HG02870 (cell line): ENCODE results near the gene PODN.

Source experiments
- ATAC-seq: cut with Tn5 transposase; IDR thresholded peaks from one replicate; pipeline ENCODE4 v1.9.1; 2021; ENCODE audit warnings: mild to moderate bottlenecking, moderate library complexity; ENCODE audit not compliant: unreplicated experiment

The PODN gene

DNA sequence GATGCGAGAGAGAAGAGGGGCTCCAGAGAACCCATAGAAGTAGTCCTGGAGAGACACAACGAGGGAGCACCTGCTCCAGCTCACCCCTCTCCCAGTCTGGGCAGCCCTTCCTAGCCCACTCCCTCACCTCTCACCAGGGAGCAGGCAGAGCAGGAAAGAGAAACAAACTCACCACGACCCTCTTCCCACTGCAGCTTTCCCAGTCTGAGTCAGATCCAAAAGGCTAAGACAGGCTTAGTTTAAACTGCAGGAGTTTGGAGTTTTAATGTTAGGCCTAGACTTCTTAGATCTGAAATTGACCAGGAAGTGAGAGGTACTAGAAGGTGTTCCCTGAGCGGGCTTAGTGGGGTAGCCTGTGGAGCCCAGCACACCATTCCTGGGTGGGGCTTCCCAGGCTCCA lies 50.8 kb downstream of the PODN start:
- no peak for ATAC-seq

DNA sequence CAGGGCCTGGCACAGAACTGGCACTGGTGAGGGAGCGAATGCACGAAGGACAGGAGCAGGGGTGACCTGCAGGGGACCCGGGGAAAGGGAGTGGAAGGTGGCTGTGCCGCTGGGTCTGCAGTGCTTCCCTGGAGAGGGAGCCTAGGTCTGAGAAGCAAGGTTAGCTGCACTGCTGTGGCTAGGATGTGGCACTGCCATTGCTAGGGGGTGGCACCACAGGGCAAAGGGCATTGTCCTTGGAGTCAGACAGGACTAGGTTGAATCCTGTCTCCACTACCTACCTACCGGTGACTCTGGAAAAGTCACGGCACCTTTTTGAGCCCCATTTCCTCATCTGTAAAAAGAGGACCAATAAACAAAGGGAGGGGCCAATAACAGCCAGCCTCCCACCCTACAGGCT lies 52.1 kb downstream of the PODN start:
- no peak for ATAC-seq

DNA sequence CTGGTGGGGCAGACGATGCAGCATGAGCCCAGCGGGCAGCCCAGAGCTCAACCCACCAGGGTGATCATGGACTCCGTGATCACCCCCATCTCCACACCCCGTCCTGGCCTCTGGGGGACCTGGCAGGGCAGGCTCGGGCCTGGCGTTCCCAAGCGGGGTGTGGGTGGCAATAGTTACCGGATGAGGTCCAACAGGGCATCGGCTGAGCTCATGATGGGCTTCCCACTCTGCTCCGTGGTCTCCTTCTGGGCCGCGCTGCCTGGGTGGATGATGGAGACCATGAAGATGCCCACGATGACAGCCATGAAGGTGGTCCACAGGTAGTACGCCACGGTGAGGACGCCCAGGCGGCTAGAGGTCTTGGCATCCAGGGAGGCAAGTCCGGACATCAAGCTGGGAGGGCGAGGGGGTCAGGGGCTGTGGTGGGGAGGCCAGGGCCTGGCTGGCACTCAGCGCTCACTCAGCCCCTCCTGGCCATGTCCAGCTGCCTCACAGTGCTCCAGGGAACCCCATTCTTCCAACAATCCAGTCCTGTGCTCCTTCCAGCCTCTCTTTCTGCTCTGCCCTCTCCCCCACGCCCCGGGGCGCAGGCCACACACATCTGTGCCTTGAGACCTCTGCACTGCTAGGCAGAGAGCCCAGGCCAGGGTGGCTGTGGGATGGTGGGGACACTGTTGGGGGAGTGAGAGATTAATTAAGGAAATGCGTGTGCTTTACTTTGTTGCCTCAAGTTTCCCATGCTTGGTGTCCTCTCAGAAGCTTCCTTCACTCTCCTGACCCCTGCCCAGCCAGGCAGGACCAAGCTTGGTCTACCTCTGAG lies 52.8 kb downstream of the PODN start:
- ATAC-seq: no peak

DNA sequence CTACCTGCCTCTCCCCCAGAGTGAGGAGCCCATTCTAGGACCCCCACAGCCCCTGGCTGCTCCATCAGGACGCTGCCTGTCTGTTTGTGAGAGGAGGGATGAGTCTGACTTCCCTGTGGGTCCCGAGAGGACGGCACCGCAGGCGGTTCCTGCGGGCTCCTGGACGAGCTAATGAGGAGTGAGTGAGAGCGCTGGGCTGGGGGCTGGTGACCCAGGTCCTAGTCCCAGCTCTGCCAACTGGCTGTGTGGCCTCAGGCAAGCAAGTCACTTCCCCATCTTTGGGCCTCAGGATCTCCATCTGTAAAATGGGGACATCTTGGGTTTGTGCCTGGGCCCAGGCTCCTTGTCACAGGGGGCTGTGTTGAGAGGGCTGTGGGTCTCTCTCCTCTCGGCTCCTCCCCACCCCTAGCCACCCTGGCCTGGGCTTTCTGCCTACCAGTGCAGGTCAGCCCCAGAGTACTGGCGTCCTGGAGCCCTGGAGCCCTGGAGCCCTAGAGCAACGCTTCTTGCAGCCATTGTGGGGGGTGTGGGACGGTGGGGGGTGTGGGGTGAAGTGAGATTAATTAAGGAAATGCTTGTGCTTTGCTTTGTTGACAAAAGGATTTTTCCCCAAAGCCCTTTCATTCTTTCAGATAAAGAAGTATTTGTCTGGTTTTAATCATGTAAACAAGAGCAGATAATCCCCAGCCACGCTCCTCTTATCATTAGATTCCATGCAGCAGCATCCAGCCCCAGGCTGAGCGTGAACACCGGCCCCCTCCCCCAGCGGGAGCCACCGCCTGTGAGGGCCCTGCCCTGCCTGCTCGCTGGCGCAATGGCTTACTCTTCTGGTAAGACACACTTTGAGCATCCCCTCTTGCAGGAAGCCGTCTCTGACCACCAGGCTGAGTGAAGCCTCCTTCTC lies 53.6 kb downstream of the PODN start:
- ATAC-seq: no peak

DNA sequence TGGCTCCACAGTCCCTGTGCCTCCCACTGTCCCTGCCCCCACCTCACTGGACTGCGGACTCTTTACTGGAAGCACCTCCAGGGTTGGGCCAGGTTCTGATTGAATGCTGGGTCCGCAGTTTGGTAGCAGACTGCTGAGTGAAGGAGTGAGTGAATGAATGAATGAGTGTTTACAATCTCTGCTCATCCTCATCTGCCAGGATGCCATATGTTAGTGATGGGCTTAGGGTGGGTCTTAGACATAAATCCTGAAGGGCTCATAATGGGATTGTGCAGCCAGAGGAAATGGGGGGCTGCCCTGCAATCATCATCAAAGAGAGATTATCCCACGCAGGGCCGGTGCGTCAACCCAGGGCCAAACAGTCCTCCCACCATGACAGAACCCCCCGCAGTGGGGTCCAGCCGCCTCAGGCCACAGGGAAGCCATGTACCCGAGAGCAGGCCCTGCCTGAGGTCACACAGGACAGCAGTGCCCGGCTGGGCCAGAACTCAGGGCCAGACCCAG lies 54.3 kb downstream of the PODN start:
- no peak for ATAC-seq

DNA sequence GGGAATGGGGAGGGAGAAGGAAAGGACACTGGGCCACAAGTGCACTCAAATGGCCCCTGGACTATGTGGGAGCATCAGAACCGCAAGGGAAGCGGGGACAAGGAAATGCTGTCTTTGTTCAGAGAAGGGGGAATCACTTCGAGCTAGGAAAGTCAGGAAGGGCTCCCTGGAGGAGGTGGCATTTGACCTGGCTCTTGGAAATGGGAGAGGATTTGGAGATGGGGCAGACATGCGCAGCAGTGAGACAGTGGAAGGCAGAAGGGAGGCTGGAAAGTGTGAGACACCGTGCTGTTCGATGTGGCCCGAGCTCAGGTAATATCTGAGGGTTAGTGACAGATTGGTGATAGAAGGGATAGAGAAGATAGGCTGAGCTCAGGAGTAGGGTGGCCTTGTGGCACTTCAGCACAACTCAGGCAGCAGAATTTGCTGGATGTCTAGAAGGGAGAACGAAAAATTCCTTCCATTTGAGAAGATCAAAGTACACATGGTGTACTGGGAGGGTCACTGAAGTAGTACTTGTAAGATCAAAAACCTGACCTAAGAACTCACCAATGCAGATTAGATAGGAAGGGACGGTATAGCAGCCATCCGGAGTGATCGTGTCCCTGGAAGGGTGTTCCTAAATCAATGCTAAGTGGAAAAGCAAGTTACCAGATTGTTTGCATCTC lies 55.1 kb downstream of the PODN start:
- ATAC-seq: no peak

DNA sequence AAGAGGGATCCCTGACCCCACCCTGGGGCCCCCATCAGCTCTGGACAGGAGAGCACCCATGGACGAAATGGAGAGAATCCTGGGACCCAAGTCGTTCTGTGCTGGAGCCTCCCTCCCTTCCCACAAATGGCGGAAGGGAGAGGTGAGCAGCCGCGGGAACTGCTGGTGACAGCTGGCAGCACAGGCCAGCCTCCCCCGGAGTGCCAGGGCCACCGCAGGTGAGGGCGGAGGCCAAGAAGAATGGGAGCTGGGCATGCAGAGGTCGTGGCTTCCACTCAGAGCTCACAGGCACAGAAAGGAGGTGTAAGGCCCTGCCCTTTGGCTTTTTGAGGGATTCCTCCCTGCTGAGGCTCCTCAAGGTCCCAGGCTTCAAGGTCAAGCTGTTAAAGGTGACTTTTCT lies 55.8 kb downstream of the PODN start:
- ATAC-seq: no peak

DNA sequence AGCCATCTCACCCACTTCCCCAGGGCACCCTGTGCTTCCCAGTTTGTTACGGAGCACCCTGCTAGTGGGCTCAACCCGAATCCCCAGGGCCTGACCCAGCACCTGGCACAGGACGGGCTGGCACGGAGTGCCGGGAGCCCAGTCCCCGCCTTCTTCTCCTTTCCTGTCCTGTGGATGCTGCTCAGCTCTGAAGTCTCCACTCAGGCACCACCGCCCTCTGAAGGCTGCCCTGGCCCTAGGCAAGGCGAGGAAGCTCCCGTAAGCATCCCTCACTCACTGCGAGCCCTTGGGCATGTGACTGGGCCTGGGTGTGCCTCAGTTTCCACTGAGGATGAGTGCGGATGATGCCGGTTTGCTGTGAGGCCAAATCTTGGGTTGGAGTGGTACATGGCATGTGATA lies 58.6 kb downstream of the PODN start:
- ATAC-seq: no peak

DNA sequence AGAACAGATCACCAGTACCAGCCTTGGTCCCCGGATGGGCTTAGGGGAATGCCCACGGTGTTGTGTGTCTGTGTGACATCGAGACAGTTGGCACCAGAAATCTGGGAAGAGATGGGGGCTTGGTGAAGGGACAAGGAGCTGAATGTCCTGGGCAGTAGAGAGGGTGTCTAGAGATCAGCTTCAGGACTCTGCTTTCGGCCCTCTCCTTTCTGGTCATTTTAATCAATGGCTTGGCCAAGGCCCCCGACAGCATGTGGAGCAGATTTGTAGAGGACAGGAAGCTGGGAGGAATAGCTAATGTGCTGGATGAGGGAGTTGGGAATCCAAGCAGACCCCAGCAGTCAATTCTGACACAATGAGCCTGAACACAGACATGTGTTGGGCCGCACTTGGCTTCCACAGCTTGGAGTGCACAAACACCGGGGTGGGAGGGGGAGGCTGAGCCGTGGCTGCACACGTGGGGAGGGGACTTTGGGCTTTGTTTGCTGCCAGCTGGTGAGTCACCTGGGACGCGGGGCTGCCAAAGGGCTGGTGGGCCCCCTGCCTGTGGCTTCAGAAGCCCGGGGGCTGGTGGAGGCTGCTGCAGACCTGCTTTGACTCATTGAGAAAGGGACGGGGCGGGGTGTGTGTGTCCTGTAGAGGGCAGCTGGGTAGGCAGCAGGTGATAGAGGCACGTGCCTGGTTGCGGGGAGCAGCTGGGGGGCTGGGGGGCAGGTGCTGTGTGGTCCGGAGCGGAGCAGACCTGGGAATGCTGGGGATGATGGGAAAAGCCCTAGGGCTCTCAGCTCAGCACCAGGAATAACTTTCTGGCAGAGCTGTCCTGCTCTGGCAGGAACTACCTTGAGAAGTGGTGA lies 59.5 kb downstream of the PODN start:
- ATAC-seq: no peak

DNA sequence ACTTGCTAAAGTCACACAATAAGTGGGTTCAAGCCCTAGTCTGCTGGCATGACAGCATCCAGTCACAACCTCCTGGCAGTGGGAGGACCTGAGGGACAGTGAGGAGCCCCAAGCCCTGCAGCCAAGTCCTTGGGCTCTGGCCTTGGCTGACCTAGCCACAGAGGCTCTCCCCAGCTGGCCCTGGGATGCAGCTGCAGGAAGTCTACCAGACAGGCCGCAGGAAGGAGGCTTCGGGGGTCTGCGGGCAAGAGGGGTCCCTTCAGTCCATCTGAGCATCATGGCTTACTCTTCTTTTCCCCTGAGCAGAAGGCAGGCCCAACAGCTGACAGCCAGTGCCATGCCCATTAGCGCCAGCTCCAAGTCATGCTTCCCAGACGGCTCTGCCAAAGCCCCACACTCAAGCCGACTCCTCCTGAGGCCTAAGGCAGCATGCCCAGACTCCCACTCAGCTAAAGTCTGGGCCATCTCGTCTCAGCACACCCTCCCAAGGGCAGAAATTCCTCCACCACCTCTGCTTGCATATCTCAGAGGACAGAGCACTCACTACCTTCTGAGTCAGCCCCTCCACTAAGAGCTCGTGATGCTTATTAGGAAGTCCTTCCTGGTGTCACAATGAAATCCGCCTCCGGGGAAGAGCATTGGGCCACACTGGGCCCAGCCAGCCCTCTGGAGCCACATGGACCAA lies 60.3 kb downstream of the PODN start:
- ATAC-seq: no peak

DNA sequence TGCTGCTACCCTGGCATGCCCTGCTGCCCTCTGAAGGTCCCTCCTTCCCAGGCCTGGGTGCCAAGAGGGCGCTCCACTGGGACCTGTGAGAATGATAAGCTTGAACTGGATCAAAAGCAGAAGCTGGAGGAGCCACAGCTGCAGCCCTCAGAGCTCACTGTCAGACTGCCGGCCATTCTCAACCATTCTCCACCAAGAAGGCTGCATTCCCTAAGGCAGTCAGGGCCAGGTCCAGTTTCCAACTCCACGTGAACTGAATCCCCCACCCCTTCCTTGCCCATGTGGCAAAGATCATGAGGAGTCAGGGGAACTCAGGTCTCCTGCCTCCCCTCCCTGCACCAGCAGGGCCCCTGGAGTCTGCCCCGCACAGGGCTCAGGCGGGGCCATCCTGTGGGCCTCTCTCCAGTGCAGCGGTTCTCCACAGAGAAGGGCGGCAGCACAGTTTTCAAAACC lies 61.0 kb downstream of the PODN start:
- no peak for ATAC-seq

DNA sequence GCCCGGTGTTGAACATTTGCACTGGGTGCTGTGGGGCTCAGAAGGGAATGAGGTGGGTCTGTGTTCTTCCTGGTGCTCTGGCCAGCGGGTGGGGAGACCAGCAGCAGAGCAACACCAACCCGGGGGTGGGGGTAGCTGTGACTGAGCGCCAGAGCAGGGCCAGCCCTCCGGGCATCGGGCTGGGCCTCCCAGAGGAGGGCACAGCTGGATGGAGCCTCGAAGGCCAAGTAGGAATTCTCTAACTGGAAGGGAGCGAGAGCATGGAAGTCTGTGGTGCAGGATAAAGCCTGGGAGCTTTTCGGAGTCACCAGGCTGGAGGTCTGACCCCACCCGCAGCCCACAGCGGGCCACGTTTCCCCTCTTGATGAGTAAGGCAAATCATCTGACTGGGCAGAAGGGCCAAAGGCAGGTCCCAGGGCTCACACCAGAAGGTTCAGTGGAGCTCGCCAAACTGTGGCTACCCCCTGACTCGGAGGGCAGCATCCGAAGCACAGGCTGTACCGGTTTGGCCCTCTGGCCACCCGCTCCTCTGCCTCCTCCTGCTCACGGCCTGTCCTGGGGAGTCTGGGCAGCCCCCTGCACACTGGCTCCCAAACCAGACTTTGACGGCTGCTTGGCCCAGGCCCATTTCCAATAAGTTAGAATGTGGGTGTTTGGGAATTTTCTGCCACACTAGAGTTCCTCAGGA lies 61.6 kb downstream of the PODN start:
- ATAC-seq: no peak

DNA sequence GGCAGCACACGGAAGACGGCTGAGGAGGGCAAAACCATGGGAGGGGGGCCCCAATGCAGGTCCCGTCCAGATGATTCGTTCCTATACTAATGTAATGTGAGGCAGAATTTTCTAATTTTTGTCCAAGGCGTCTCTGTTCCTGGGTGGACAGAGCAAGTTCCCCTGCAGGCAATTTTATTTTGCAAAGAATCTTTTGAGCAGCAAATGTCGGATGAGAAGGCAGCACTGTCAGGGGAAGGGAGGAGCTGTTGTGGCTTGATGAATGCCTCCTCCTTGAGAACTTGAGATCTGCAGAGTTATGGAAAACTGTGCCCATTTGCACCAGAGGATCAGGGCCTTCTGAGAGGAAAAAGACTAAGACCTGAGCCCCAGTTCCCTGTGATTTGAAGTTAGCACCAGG lies 63.1 kb downstream of the PODN start:
- no peak for ATAC-seq

DNA sequence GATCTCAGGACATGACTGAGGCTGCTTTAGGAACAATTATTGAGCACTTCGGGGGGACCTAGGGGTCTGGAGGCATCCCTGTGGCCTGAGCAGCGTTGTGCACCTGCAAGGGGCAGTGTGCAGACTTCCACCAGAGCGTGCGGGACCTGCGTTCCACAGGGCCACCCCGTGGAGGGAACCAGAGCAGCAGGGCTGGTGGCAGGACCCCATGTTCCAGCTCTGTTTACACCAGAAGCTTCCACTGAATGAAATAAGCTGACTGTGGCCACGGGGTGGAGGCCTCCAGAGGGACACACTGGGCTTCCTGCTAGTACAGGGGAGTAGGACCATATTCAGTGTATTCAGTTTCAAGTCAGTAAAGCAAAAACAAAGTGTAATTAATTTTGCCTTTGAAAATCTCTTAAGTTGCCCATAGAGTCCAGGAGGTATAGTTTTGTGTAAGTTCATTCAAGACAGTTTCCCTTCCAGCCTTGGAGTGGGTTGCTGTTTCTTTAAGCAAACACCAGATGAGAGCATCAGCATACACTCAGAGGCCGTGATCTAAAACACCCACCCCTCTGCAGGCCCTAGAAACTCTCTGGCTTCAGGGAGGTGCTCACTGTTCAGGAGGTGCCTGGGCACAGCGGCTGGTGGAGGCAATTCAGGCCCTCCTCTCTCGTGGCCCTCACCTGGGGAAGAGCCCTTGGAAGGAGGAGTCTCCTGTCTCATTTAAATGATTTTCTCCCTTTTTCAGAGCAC lies 63.8 kb downstream of the PODN start:
- no peak for ATAC-seq

DNA sequence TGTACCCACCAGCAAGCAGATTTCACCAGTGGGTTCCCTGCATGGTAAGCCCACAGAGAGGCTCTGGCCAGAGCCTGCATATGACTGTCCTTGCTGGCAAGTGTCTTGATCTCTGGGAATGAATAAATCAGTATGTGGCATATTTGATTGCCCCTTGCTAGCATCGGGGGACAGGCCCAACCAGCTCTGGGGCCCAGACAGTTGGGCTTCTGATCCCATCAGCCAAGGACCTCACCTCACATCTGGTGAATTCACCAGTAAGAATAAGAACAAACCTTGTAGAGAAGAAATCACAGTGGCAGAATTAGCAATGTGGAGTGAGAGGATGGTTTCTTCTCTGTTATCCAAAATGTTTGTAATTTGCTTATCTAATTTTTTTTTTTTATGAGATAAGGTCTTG lies 64.5 kb downstream of the PODN start:
- ATAC-seq: no peak

DNA sequence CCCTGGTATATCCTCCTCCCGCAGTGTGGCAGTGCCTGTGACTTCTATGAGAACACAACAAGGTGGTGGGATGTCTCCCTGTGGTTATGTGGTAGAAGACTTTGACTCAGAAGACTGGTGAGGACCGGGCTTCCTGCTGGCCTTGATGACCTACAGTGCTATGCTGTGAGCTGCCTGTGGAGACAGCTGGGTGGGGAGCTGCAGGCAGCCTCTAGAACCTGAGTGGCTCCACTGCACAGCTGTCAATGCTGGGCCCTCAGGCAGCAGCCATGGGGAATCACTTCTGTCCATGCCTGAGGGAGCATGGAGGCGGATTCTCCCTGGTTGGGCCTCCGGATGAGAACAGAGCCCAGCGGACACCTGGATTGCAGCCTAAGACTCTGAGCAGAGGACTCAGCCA lies 65.5 kb downstream of the PODN start:
- no peak for ATAC-seq

DNA sequence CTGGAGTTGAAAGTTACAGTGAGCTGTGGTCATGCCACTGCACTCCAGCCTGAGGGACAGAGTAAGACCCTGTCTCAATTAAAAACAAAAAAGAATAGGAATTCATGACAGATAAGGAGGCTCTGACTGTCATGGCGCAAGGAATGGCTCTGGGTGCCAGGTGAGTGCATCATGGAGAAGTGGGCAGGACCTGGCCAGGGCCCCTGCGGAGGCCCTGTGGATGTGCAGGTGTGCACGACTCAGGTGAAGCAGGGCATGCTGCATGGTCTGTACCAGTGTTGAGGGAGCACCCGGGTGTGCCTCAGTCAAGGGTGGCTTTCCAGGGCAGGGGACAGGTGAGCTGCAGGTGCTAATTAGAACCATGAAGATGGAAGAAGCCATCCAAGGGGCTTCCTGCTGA lies 66.4 kb downstream of the PODN start:
- no peak for ATAC-seq

DNA sequence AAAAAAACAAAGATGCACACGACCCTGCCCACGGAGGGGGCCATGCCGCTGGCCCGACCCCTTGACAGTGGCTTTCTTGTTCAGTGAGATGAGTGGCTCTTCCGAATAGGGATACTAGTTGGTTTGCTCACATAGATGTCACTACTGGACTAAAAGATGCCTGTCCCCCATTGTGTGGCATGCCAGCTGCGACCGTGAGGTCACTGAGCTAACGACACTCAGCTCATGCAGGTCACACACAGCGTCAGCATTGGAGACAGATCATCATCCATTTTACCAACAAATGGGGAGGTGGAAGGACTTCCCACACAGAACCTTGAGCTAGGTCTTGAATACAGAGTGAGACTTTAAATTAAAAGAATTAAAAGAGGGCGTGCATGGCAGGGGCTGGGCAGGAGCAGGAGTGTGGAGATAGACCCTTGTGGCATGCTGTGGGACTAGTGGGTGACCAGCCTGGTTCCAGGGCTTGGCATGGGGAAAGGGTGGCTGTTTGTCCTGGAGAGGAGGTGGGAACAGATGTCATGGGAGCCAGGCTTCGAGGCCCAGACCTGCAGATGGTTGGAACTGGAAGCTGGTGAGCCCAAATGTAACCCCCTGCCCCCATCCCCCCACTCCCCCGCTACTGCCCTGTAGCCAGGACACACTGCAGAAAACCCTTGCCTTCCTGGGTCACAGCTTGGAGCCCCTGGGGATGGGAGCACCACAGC lies 68.0 kb downstream of the PODN start:
- no peak for ATAC-seq
